PFSK-1 (cell line): ENCODE results near the gene XPOT.

Source experiments
- FOXP2 ChIP-seq: optimal IDR thresholded peaks from 2 replicates; pipeline ENCODE3; 2011; ENCODE audit warnings: borderline replicate concordance, control low read depth, inconsistent platforms; ENCODE audit not compliant: insufficient read depth; ENCODE audit errors: extremely low read length, extremely low read depth
- POLR2AphosphoS5 ChIP-seq: IDR thresholded peaks from 2 replicates; pipeline ENCODE4 v1.6.1; 2012; ENCODE audit warnings: low read depth, mild to moderate bottlenecking, control low read depth, low read length, moderate library complexity
- SIN3A ChIP-seq: IDR thresholded peaks from 2 replicates; pipeline ENCODE4 v1.6.1; 2012; ENCODE audit warnings: mild to moderate bottlenecking, low read length, moderate library complexity, borderline replicate concordance; ENCODE audit not compliant: insufficient read depth
- TAF1 ChIP-seq: IDR thresholded peaks from 2 replicates; pipeline ENCODE4 v1.6.1; 2012; ENCODE audit warnings: low read length, control low read depth, borderline replicate concordance; ENCODE audit not compliant: insufficient read depth
- TF ChIP-seq, protein P1 (sequence below), 2 experiments: IDR thresholded peaks; 2 replicates each; pipeline versions ENCODE4 v1.6.1 to v1.8.0; 2011 to 2012; ENCODE audit warnings: low read depth in 2 of 2, low read length in 2 of 2, control low read depth in 1 of 2, inconsistent platforms in 1 of 2, mild to moderate bottlenecking in 1 of 2, moderate library complexity in 1 of 2; ENCODE audit not compliant: insufficient read depth in 1 of 2

Gene XPOT

DNA sequence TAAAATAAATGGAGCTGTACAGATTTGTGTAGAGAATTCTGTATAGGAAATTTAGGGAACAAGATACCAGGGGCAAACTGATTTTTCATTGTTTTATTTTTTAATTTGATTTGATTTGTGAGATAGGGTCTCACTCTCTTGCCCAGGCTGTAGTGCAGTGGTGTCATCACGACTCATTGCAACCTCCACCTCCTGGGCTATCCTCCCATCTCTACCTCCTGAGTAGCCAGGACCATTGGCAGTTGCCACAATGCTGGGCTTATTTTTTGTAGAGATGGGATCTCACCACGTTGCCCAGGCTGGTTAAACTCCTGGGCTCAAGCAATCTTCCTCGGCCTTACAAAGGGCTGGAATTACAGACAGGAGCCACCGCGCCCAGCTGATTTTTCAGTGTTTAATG lies 29.7 kb downstream of the XPOT start:
- TF ChIP-seq TAF1 (no peak), FOXP2 (no peak), SIN3A (no peak), POLR2AphosphoS5 (no peak)
- TF ChIP-seq, protein P1, sequence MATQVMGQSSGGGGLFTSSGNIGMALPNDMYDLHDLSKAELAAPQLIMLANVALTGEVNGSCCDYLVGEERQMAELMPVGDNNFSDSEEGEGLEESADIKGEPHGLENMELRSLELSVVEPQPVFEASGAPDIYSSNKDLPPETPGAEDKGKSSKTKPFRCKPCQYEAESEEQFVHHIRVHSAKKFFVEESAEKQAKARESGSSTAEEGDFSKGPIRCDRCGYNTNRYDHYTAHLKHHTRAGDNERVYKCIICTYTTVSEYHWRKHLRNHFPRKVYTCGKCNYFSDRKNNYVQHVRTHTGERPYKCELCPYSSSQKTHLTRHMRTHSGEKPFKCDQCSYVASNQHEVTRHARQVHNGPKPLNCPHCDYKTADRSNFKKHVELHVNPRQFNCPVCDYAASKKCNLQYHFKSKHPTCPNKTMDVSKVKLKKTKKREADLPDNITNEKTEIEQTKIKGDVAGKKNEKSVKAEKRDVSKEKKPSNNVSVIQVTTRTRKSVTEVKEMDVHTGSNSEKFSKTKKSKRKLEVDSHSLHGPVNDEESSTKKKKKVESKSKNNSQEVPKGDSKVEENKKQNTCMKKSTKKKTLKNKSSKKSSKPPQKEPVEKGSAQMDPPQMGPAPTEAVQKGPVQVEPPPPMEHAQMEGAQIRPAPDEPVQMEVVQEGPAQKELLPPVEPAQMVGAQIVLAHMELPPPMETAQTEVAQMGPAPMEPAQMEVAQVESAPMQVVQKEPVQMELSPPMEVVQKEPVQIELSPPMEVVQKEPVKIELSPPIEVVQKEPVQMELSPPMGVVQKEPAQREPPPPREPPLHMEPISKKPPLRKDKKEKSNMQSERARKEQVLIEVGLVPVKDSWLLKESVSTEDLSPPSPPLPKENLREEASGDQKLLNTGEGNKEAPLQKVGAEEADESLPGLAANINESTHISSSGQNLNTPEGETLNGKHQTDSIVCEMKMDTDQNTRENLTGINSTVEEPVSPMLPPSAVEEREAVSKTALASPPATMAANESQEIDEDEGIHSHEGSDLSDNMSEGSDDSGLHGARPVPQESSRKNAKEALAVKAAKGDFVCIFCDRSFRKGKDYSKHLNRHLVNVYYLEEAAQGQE (IDR thresholded peaks at IDR 0.05; ENCODE audit: insufficient read depth in 1 of 2, low read depth in 2 of 2, low read length in 2 of 2): no peak

DNA sequence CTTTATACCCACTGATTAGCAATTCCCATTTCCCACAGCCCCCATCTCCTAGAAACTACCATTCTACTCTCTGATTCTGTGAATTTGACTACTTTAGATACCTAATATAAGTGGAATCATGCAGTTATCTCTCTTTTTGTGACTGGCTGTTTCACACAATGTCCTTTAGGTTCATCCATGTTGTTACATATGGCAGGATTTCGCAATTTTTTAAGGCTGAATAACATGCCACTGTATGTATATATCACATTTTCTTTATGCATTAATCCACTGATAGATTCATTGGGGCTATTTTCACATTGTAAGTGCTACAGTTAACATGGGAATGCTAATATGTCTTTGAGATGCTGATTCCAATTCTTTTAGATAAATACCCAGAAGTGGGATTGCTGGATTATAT lies 35.9 kb downstream of the XPOT start:
- no peak for TF ChIP-seq FOXP2
- TF ChIP-seq, protein P1 (IDR thresholded peaks at IDR 0.05; ENCODE audit: insufficient read depth in 1 of 2, low read depth in 2 of 2, low read length in 2 of 2): no peak
- no peak for TF ChIP-seq TAF1
- no peak for TF ChIP-seq SIN3A
- no peak for TF ChIP-seq POLR2AphosphoS5

DNA sequence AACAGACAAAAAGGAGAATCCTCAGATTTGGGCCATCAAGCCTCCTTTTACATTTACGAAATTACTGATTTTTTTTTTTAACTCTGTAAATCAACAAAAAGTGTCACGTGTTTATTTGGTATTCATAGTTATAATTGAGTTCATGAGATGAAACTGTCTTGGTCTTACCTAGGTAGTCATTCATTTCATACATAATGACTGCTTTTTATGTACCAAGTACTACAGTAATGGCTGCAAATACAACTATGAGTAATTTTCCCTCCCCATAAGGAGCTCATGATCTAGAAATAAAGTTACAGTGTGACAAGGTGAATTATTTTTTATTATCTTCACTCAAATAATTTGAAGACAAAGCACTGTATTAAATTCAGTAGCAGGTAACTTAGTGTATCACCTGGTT lies 41.3 kb downstream of the XPOT start:
- TF ChIP-seq TAF1 (no peak), FOXP2 (no peak), SIN3A (no peak), POLR2AphosphoS5 (no peak)
- TF ChIP-seq, protein P1 (IDR thresholded peaks at IDR 0.05; ENCODE audit: insufficient read depth in 1 of 2, low read depth in 2 of 2, low read length in 2 of 2): no peak

DNA sequence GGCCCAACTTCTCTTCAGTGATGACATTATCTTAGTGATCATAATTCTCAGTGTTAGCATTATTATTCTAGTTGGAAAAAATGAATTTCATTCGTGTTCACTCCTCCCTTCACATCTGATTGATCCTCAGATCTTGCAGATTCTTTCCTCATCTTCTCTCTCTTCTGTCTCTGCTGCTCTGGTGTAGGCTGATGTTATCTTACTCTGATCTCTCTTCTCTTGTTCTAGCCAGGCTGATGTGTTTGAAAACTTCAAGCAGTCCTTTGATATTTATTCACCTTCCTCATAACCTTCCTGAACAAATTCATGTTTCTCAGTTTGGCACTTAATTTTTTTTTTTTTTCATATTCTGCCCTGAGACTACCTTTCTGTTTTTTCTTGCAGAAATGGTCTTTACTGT lies 42.1 kb downstream of the XPOT start:
- no peak for TF ChIP-seq FOXP2
- no peak for TF ChIP-seq POLR2AphosphoS5
- TF ChIP-seq TAF1: no peak
- TF ChIP-seq, protein P1 (IDR thresholded peaks at IDR 0.05; ENCODE audit: insufficient read depth in 1 of 2, low read depth in 2 of 2, low read length in 2 of 2): no peak
- TF ChIP-seq SIN3A: no peak

DNA sequence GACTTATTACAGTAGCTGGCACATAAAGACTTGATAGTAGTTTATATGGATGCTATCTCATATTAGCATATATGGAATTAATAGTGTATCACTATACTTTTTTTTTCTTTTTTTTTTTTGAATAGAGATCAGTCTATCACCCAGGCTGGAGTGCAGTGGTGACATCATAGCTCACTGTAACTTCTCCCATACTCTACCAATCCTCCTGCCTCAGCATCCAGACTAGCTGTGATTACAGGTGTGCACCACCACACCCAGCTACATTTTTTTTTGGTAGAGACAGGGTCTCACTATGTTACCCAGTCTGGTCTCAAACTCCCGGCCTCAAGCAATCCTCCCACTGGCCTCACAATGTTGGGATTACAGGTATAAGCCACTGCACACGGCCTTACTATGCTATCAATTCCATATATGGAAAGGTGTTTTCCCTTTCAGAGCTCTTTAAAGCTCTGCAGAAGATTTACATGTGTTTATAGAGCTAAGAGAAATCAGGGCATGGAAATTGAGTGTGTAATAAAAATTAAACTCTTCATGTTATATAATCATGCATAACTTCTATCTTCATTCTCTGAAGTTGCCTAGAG lies 46.0 kb downstream of the XPOT start:
- TF ChIP-seq POLR2AphosphoS5: no peak
- no peak for TF ChIP-seq FOXP2
- TF ChIP-seq SIN3A: no peak
- TF ChIP-seq, protein P1 (IDR thresholded peaks at IDR 0.05; ENCODE audit: insufficient read depth in 1 of 2, low read depth in 2 of 2, low read length in 2 of 2): no peak
- TF ChIP-seq TAF1: no peak
